ENCODE results near the gene NAT16.

DNA sequence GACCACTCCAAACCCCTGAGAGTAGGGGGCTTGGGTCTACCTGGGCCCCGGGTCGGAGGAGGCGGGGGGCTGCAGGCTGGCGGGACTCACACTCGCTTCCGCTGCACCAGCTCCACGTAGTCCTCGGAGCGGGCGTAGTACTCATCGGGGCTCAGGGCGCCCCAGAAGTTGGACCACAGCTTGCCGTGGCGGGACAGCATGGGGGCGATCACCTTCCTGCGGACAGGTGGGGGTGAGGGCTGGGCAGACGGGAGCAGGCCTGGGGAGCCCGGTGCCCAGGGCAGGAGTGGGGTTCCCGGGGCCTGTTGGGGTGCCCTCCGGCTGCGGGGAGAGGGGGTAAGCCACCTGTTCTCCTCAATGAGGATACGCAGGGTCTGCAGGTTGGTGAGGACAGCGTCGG, 31.4 kb upstream of the NAT16 start:
- TF ChIP-seq, protein P1, sequence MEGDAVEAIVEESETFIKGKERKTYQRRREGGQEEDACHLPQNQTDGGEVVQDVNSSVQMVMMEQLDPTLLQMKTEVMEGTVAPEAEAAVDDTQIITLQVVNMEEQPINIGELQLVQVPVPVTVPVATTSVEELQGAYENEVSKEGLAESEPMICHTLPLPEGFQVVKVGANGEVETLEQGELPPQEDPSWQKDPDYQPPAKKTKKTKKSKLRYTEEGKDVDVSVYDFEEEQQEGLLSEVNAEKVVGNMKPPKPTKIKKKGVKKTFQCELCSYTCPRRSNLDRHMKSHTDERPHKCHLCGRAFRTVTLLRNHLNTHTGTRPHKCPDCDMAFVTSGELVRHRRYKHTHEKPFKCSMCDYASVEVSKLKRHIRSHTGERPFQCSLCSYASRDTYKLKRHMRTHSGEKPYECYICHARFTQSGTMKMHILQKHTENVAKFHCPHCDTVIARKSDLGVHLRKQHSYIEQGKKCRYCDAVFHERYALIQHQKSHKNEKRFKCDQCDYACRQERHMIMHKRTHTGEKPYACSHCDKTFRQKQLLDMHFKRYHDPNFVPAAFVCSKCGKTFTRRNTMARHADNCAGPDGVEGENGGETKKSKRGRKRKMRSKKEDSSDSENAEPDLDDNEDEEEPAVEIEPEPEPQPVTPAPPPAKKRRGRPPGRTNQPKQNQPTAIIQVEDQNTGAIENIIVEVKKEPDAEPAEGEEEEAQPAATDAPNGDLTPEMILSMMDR (IDR thresholded peaks at IDR 0.05) = no peak
- no peak for TF ChIP-seq POLR2A (IDR thresholded peaks at IDR 0.05)
